Measurements from ENCODE around the gene SH2D5.

DNA sequence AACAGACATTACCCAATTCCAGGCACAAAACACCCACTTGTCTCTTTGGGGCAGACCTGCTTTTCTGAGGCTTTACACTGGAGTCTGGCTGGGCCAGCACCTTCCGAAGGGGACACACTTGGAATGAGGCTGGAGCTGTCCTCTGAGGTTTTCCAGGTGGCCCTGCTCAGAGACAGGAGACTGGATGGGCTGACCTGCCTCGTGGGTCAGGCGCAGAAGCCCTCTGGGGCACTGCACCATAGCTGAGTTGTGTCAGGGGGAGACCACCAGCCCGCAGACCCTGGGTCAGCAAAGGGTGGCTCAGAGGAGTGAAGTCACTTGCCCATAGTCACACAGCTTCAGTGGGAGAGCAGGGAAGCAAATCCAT, 1.8 kb downstream of the SH2D5 start:
- TF ChIP-seq CTCF (conservative IDR thresholded peaks at IDR 0.05 in 1 of 2, IDR thresholded peaks at IDR 0.05 in 1 of 2; ENCODE audit: extremely low read depth in 1 of 2, insufficient read depth in 1 of 2, low read depth in 1 of 2, low read length in 2 of 2) (no peak), EZH2 (IDR thresholded peaks at IDR 0.05; ENCODE audit: borderline replicate concordance, low read length) (no peak)

All from mammary epithelial cell (primary cell).